ENCODE results near the gene TULP4.
"Not testable (repeated sequence)": the region's sequence is repeated elsewhere in the genome, so short reads cannot be mapped to it uniquely, and the experiment has no call there.

The TULP4 gene

GRCh38 chr6:158295976-158296853 is 16.1 kb upstream of the TULP4 start:
- not testable (repeated sequence) for DNase-seq (ENCODE audit: low read depth in 3 of 3)

GRCh38 chr6:158296854-158297324 is 15.4 kb upstream of the TULP4 start:
- not testable (repeated sequence) for DNase-seq (ENCODE audit: low read depth in 3 of 3)

- not testable (repeated sequence) for DNase-seq (ENCODE audit: low read depth in 3 of 3)
Measured at GRCh38 chr6:158297657-158298056, 14.6 kb upstream of the TULP4 start.

DNA sequence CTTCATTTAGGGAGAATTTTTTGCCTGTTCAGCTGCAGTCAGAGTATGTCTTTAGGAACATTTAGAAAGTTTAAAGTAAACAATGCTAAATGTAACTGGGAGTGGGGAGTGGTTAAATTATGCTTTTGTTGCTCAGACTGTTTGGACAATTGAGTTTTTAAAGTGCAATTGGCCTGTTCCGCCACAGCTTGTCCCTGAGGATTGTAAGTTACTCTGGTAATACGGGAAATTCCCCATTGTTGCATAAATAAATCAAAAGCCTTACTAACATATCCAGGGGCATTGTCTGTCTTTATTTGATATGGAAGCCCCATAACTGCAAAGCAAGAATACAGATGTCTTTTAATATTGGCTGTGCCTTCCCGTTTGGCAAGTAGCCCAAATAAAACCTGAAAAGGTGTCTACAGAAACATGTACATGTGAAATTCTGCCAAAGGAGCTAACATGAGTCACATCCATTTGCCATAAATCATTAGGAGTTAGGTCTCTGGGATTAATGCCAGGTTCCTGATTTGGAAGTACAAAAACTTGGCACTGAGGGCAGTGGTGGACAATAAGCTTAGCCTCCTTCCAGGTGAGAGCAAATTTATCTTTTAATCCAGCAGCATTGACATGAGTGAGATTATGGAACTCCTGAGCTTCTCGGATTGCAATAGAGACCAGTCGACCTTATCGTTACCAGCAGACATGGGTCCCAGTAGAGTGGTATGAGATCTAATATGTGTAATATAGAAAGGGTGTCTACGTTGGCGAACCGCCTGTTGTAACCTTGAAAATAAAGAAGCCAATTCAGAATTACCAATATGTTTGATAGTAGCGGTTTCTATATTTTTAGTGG is 11.7 kb upstream of the TULP4 start:
- not testable (repeated sequence) for DNase-seq (ENCODE audit: low read depth in 3 of 3)

- DNase-seq (ENCODE audit: low read depth in 3 of 3) = not testable (repeated sequence)
Measured at GRCh38 chr6:158301561-158301960, 10.7 kb upstream of the TULP4 start.

DNA sequence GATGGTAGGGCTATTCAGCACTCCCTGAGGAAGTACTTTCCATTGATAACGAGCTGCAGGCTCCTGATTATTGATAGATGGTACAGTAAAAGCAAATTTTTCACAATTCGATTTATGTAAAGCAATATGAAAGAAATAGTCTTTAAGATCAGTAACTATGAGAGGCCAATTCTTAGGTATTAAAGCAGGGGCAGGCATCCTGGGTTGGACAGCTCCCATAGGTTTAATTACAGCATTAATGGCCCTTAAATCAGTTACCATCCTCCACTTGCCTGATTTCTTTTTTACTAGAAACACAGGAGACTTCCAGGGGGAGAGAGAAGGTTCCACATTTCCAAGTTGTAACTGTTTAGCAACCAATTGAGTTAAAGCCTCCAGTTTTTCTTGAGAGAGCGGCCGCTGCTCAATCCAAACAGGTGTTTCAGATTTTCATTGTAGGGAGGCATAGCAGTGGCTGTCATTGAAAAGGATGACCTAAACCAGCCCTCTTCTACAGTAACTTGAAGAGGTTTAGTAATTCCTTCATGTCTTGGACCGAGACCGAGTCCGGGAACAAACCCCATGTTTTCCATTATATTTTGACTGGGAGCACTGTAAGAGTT is 10.0 kb upstream of the TULP4 start:
- DNase-seq (ENCODE audit: low read depth in 3 of 3) = not testable (repeated sequence)

DNA sequence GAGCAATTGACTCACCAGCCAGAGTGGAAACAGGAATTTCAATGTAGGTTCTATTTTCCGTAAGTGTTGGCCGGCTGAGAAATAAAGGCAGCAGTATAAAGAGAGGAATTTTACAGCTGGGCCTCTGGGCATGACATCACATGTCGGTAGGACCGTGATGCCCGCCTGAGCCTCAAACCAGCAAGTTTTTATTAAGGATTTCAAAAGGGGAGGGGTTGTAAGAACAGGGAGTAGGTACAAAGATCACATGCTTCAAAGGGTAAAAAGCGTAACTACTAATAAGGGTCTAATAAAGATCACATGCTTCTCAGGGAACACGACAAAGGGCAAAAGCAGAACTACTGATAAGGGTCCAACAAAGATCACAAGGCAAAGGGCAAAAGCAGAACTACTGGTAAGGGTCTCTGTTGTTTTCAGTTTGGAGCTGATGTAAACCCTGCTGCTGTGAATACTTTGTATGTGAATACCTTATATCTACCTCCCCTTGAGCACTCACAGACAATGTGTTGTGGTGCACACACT is 9.0 kb upstream of the TULP4 start:
- DNase-seq (ENCODE audit: low read depth in 3 of 3) = no peak

GRCh38 chr6:158304254-158304653 is 8.0 kb upstream of the TULP4 start:
- DNase-seq (ENCODE audit: low read depth in 3 of 3) = no peak

DNA sequence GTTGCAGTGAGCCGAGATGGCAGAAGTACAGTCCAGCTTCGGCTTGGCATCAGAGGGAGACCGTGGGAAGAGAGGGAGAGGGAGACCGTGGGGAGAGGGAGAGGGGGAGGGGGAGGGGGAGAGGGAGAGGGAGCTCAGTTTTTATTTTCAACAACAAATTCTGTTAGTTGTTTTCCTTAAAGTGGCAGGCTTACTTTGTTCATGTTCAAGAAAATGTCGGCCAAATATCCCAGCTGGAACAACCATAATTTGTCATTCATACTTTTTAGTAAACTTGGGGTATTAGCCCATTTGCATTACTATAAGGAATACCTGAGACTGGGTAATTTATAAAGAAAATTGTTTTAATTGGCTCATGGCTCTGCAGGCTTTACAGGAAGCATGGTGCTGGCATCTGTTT is 2.5 kb upstream of the TULP4 start:
- no peak for DNase-seq (ENCODE audit: low read depth in 3 of 3)

DNA sequence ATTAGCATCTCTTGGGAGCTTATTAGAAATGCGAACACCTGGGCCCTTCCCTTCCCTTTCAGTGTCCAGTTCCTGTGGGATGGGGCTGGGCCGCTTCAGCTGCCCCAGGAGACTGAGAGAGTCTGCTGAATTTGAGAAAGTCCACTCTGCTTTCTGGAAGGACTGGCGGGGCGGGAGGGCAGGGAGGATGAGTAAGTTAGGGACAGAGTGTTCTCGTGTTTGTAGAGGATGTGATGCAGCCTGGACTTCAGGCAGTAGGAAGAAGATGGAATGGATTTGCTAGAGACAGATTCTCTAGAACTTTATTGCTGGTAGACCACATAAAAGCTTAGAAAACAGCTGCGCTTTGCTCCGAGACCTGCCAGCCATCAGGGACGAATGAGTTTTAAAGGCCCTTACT is 1.1 kb upstream of the TULP4 start:
- no peak for DNase-seq (ENCODE audit: low read depth in 3 of 3)

DNA sequence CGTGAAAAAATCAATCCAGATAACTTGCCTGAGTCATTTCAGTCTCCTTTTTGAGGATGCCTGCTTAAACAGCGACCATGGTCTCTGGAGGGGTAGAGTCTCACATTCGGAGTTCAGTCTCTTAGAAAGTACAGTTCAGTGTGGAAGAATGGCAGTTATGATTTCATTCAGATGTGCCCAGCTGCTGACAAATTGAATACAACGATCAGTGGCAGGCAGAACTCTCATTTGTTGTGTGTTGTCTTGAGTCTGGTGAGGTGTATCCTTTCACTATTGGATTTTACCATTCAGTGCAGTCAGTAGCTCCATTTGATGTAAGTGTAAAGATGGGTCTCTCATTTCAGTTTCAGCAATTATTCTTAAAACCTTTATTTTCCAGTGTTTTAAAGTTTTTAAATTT is 639 bp upstream of the TULP4 start:
- DNase-seq (ENCODE audit: low read depth in 3 of 3) = no peak

- DNase-seq (ENCODE audit: low read depth in 3 of 3) = no peak
Measured at GRCh38 chr6:158312672-158313397, 570 bp downstream of the TULP4 start.

DNA sequence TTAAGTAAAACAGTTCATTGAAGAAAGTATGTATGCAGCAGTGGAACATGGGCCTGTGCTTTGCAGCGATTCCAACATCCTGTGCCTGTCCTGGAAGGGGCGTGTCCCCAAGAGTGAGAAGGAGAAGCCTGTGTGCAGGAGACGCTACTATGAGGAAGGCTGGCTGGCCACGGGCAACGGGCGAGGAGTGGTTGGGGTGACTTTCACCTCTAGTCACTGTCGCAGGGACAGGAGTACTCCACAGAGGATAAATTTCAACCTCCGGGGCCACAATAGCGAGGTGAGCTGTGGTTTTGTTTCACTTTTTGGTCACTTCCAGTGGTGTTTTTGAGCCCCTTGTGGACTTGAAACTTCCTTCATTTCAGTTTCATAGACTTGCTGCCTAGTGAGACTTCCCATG is 1.7 kb downstream of the TULP4 start:
- DNase-seq (ENCODE audit: low read depth in 3 of 3) = no peak

GRCh38 chr6:158314737-158315136 is 2.5 kb downstream of the TULP4 start:
- DNase-seq (ENCODE audit: low read depth in 3 of 3) = no peak

DNA sequence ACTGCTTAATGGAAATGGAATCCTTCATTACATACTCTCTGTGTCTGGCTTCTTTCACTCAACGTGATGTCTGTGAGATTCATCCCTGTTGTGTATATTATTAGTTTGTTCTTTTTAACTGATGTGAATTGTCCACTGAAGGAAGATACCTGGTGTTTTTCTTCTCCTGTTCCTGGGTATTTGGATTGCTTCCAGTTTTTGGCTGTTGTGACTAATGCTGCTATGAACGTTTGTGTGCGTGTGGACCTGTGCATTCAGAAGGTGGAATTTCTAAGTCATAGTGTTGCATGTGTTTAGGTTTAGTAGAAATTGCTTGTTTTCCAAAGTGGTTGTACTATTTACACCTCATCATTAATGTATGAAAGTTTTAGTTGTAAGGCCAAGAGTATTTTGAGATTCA is 3.8 kb downstream of the TULP4 start:
- no peak for DNase-seq (ENCODE audit: low read depth in 3 of 3)

- DNase-seq (ENCODE audit: low read depth in 3 of 3) = no peak
Measured at GRCh38 chr6:158321960-158322359, 9.7 kb downstream of the TULP4 start.

- DNase-seq (ENCODE audit: low read depth in 3 of 3) = no peak
Measured at GRCh38 chr6:158322400-158322723, 10.1 kb downstream of the TULP4 start.

GRCh38 chr6:158322724-158323560 is 10.7 kb downstream of the TULP4 start:
- no peak for DNase-seq (ENCODE audit: low read depth in 3 of 3)

GRCh38 chr6:158323561-158323958 is 11.3 kb downstream of the TULP4 start:
- DNase-seq (ENCODE audit: low read depth in 3 of 3) = no peak

- DNase-seq (ENCODE audit: low read depth in 3 of 3) = no peak
Measured at GRCh38 chr6:158324136-158324535, 11.9 kb downstream of the TULP4 start.

- DNase-seq (ENCODE audit: low read depth in 3 of 3) = no peak
Measured at GRCh38 chr6:158327211-158327610, 14.9 kb downstream of the TULP4 start.

Measured in stimulated activated CD4-positive, alpha-beta T cell treated with anti-CD3 and anti-CD28 coated beads, TNF-alpha, amount 100 ng/mL, for 48 hours (primary cell).